Stomach (tissue), 9 donors: ENCODE data around the gene USP12. TPM values are rescaled to one million over a fixed set of nuclear protein-coding genes. Genes with fewer than 3 reads are reported as not detected.
"Not testable (repeated sequence)": the region's sequence is repeated elsewhere in the genome, so short reads cannot be mapped to it uniquely, and the experiment has no call there.

Source experiments
- DNase-seq, 2 donors: peaks; one replicate each; pipeline versions ENCODE4 v3.0.0 to v3.0.0-alpha.2; 2013 to 2019
- H3K27ac ChIP-seq, 5 donors: fragments of 200-600 bp in 4 of 5; sonication (generic) in 4 of 5; one replicate each; pipeline ENCODE4 v1.5.1; 2013 to 2019; ENCODE audit warnings: mild to moderate bottlenecking in 1 of 5, moderate library complexity in 1 of 5
- H3K27me3 ChIP-seq, 3 donors: fragments of 200-600 bp; sonication (generic); one replicate each; pipeline ENCODE4 v1.5.1; 2017 to 2019; ENCODE audit warnings: mixed run types in 1 of 3
- H3K36me3 ChIP-seq, 4 donors: fragments of 200-600 bp; sonication (generic); 1 replicate in 3 of 4; 2 replicates in 1 of 4; pipeline ENCODE4 v1.5.1; 2016 to 2019
- H3K4me1 ChIP-seq, 4 donors: fragments of 200-600 bp; sonication (generic); one replicate each; pipeline ENCODE4 v1.5.1; 2016 to 2019
- H3K4me3 ChIP-seq, 4 donors: fragments of 200-600 bp; sonication (generic) in 3 of 4; one replicate each; pipeline ENCODE4 v1.5.1; 2016 to 2019; ENCODE audit warnings: mild to moderate bottlenecking in 1 of 4
- H3K9me3 ChIP-seq, 4 donors: fragments of 200-600 bp; sonication (generic); one replicate each; pipeline ENCODE4 v1.5.1; 2016 to 2019
- EP300 ChIP-seq: sonication (generic); formaldehyde crosslinking; IDR thresholded peaks from one replicate; pipeline ENCODE4 v1.6.1; 2017; ENCODE audit warnings: antibody characterized with exemption
- POLR2A ChIP-seq, 4 donors: fragments of 450-650 bp; IDR thresholded peaks; one replicate each; pipeline ENCODE4 v1.6.1; 2016; ENCODE audit warnings: antibody characterized with exemption in 4 of 4, control low read depth in 2 of 4, mild to moderate bottlenecking in 1 of 4, moderate library complexity in 1 of 4
- POLR2AphosphoS5 ChIP-seq, 3 donors: sonication (generic); formaldehyde crosslinking; IDR thresholded peaks; one replicate each; pipeline ENCODE4 v1.6.1; 2016; ENCODE audit warnings: antibody characterized with exemption in 3 of 3
- WGBS, 5 donors: extraction: QIAGEN DNeasy Blood & Tissue Kit in 3 of 5; methylation state at CpG; one replicate each; pipeline versions ENCODE4 v1.1.5 to v1.1.7; 2013 to 2018; 5-methylcytosine and 5-hydroxymethylcytosine counted together
- intact Hi-C: fragments of 100-400 bp; cut with DNase I; formaldehyde crosslinking; loops from one replicate; pipeline ENCODE4 v1.15.1; 2023; ENCODE audit warnings: low total_unique reads
- polyA plus RNA-seq, 3 donors: library from polyadenylated mRNA; stranded (reverse); fragments of 200-250 nt; gene quantifications; one replicate each; pipeline ENCODE4 v1.2.3, GENCODE V29; 2013
- total RNA-seq, 5 donors: library from RNA; depleted of rRNA; stranded (reverse); fragments of >200 nt; gene quantifications; one replicate each; pipeline versions ENCODE4 v1.1.0 to v1.2.3, GENCODE V29; 2014 to 2016
- TF ChIP-seq, protein P1 (sequence below), 7 experiments: fragments of 450-650 bp in 4 of 7; fragments of 200-600 bp in 3 of 7; sonication (generic) in 3 of 7; IDR thresholded peaks; one replicate each; pipeline ENCODE4 v1.5.1; 2016 to 2019; ENCODE audit warnings: antibody characterized with exemption in 7 of 7, control low read depth in 2 of 7, mild to moderate bottlenecking in 1 of 7
- donor health status: healthy with polysubstance abuse.
- donor health status: Bipolar disorder and iron deficiency.
- donor health status: healthy.

Gene USP12
- total and polyA plus RNA-seq, 8 donors = 6.9 to 59.7 (median 21.6) TPM

- Histone ChIP-seq H3K4me3 (no peak overlapping the region), H3K27ac (no peak overlapping the region), H3K9me3 (no peaks in the 10 kb centered on the region), H3K4me1 (peaks cover 0 to 65% (median 35%) of the 10 kb centered on the region in 4 donors), H3K27me3 (no peaks in the 10 kb centered on the region), H3K36me3 (no peaks in the 10 kb centered on the region)
- intact Hi-C loops = no loop called here
- 94 to 98% (median 95%) methylated on average over 6 of the region's 6 CpGs for WGBS, 5 donors
- no peak for TF ChIP-seq EP300
- no peak for TF ChIP-seq POLR2AphosphoS5 (IDR thresholded peaks at IDR 0.05)
- TF ChIP-seq POLR2A (IDR thresholded peaks at IDR 0.05) = no peak
- TF ChIP-seq, protein P1, sequence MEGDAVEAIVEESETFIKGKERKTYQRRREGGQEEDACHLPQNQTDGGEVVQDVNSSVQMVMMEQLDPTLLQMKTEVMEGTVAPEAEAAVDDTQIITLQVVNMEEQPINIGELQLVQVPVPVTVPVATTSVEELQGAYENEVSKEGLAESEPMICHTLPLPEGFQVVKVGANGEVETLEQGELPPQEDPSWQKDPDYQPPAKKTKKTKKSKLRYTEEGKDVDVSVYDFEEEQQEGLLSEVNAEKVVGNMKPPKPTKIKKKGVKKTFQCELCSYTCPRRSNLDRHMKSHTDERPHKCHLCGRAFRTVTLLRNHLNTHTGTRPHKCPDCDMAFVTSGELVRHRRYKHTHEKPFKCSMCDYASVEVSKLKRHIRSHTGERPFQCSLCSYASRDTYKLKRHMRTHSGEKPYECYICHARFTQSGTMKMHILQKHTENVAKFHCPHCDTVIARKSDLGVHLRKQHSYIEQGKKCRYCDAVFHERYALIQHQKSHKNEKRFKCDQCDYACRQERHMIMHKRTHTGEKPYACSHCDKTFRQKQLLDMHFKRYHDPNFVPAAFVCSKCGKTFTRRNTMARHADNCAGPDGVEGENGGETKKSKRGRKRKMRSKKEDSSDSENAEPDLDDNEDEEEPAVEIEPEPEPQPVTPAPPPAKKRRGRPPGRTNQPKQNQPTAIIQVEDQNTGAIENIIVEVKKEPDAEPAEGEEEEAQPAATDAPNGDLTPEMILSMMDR (IDR thresholded peaks at IDR 0.05) = no peak
- no peak for DNase-seq
These were observed 22.7 kb downstream of the USP12 start for GRCh38 chr13:27148900-27149299.

DNA sequence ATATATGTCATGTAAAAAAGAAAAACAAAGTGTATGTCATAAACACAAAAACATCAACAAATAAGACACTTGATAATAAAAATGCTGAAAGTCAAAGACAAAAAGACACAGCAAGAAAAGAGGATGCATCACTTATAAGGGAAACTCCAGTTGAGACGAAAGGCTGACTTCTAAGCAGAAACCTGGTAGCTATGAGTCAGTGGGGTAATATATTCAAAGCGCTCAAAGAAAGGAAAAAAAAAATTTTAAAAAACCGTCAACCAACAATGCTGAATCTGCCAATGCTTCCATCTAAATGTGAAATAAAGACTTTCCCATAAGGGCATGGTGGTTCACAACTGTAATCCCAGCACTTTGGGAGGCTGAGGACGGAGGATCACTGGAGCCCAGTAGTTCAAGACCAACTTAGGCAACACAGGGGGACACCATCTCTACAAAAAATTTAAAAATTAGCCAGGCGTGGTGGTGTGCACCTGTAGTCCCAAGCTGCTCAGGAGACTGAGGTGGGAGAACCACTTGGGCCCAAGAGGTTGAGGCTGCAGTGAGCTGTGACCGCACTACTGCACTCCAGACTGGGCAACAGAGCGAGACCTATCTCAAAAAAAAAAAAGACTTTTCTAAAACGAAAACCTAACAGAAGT lies 24.0 kb downstream of the USP12 start:
- Histone ChIP-seq H3K36me3 (peaks cover 0 to 3% (median 0%) of the 10 kb centered on the region in 4 donors), H3K27ac (no peak overlapping the region), H3K9me3 (peaks cover 0 to 6% (median 0%) of the 10 kb centered on the region in 4 donors), H3K4me3 (no peak overlapping the region), H3K4me1 (peaks cover 0 to 58% (median 33%) of the 10 kb centered on the region in 4 donors), H3K27me3 (no peaks in the 10 kb centered on the region)
- DNase-seq = no peak
- intact Hi-C loops = no loop called here
- WGBS, 5 donors = 82 to 92% (median 88%) methylated on average over 8 of the region's 8 CpGs
- no peak for TF ChIP-seq EP300
- TF ChIP-seq, protein P1 (IDR thresholded peaks at IDR 0.05) = no peak

DNA sequence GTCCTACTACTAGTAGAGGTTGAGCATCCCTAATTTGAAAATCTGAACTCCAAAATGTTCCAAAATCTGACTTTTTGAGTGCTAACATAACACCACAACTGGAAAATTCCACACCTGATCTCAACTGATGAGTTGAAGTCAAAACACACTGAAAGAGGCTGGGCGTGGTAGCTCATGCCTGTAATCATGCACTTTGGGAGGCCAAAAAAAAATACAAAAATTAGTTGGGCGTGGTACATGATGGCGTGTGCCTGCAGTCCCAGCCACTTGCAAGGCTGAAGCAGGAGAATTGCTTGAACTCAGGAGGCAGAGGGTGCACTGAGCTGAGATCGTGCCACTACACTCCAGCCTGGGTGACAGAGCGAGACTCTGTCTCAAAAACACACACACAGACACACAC lies 29.9 kb downstream of the USP12 start:
- WGBS, 5 donors = 93 to 99% (median 97%) methylated on average over 5 of the region's 5 CpGs
- TF ChIP-seq POLR2AphosphoS5 (IDR thresholded peaks at IDR 0.05) (no peak), POLR2A (IDR thresholded peaks at IDR 0.05) (no peak), EP300 (no peak)
- TF ChIP-seq, protein P1 (IDR thresholded peaks at IDR 0.05) = no peak
- intact Hi-C loops = no loop called here
- Histone ChIP-seq H3K9me3 (peaks cover 0 to 10% (median 4%) of the 10 kb centered on the region in 4 donors), H3K27ac (no peak overlapping the region), H3K27me3 (no peaks in the 10 kb centered on the region), H3K4me1 (peaks cover 0 to 48% (median 17%) of the 10 kb centered on the region in 4 donors), H3K36me3 (peaks cover 0 to 3% (median 0%) of the 10 kb centered on the region in 4 donors), H3K4me3 (no peak overlapping the region)
- no peak for DNase-seq

DNA sequence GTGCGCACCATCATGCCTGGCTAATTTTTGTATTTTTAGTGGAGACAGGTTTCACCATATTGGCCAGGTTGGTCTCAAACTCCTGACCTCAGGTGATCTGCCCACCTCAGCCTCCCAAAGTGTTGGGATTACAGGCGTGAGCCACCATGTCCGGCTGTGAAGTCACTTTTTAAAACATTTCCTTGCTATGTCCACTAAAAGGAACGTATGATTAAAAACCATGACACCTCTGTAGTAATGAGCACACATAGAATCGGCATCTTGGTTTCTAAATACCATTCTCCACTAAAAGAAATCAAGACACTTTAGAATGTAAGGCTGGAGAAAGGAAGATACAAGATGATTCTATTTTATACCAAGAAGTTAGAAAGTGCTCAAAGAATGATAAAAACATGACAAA lies 30.5 kb downstream of the USP12 start:
- Histone ChIP-seq H3K9me3 (peaks cover 0 to 10% (median 4%) of the 10 kb centered on the region in 4 donors), H3K4me1 (peaks cover 0 to 43% (median 16%) of the 10 kb centered on the region in 4 donors)
- WGBS, 5 donors = 97 to 99% (median 97%) methylated on average over 5 of the region's 5 CpGs
- H3K4me3 ChIP-seq, H3K27me3 ChIP-seq, DNase-seq, H3K36me3 ChIP-seq, H3K27ac ChIP-seq, intact Hi-C loops: not testable (repeated sequence)

DNA sequence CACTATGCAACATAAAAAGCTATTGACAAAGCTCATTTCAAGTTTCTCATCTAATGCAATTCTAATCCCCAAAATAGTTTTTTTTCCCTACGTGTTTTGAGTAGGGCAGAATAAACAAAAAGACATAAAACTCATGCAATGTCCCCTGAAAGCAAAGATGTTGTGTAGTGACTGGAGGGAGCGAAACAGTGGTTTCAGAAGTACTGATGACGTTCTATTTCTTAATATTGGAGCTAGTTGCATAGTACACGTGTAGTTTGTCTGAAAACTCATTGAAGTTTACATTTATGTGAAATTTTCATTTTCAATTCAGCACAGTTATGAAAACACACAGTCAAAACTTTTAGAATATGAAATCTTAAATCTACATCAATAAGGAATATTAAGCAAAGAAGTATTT lies 31.6 kb downstream of the USP12 start:
- Histone ChIP-seq H3K4me1 (peaks cover 0 to 44% (median 17%) of the 10 kb centered on the region in 4 donors), H3K27ac (no peak overlapping the region), H3K36me3 (peaks cover 0 to 3% (median 0%) of the 10 kb centered on the region in 4 donors), H3K9me3 (peaks cover 0 to 10% (median 4%) of the 10 kb centered on the region in 4 donors), H3K27me3 (no peaks in the 10 kb centered on the region), H3K4me3 (no peak overlapping the region)
- DNase-seq = no peak
- TF ChIP-seq EP300 = no peak
- TF ChIP-seq POLR2A (IDR thresholded peaks at IDR 0.05) = no peak
- TF ChIP-seq, protein P1 (IDR thresholded peaks at IDR 0.05) = no peak
- no peak for TF ChIP-seq POLR2AphosphoS5 (IDR thresholded peaks at IDR 0.05)
- 87 to 92% (median 89%) methylated on average over 4 of the region's 4 CpGs for WGBS, 5 donors
- intact Hi-C loops = no loop called here
